ENCODE results near the gene TMEM272.

Gene TMEM272, protein sequence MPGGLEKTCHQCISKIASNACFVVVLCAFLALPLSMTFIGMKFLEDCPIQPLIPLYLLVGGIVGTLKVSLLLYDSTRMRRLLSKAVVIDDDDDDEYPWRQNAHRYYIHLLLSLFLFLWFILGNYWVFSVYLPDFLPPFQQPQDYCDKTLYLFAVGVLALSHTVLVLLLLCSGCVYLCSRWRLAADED

DNA sequence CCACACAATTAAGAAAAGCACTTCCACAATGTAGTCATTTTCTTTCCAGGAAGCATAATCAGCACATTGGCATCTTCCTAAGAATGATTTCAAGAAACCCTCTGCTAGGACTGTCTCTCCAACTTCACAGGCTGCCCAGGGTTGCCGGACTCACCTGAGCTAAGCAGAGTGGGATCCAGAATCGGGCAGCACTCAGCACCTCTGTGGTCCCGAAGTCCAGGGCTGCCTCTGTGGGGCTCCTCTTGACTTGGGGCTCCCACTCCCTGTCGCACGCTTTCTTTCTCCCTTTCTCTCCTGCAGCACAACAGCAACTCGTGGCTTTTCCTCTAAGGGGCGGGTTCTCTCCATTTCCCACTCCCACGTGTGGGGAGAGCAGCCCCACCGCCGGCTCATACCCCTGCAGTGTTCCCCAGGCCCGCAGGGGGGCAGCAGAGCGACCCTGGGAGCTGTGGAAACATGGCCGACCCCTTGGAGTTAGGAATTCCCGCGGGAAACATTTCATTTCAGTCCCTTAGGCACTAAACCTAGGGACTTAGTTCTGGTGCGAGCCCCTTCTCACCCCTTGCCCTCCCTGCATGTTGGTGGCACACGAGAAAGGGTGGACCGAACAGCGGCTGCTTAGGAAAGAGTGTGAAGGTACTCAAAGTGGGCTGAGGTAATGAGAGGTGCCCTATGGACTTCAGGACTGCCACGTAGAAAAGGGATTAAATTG lies at the start of gene TMEM272:
Gene TMEM272, minus strand, starts transcription at position 316 of the 712 bp plus-strand sequence. CDS start 6,647 bp downstream, outside the sequence.
- ATAC-seq = peak; percentile 48 to 62

- no peak for ATAC-seq
Measured at GRCh38 chr13:51894239-51894638, 49.3 kb upstream of the TMEM272 start.

DNA sequence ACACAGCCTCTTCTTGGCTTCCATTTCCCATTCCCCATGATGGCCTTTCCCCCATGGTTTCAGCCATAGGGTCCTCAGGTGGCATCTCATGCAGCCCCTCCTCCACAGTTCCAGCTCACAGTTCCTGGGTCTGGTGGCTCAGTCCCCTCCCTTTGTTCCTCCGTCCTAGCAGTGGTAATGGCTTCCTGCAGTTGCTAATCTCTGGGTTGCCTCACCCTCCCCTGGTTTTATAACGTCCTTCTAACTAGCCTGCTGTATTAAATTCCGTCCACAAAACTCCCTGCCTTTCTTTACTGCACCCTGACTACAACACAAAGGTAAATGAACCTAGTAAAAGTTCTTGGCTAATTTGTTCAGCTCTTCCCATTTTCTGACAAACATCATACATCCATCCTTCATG lies 47.7 kb upstream of the TMEM272 start:
- ATAC-seq = no peak

GRCh38 chr13:51887468-51887867 lies 42.5 kb upstream of the TMEM272 start:
- no peak for ATAC-seq

GRCh38 chr13:51885651-51886050 lies 40.7 kb upstream of the TMEM272 start:
- ATAC-seq = no peak

DNA sequence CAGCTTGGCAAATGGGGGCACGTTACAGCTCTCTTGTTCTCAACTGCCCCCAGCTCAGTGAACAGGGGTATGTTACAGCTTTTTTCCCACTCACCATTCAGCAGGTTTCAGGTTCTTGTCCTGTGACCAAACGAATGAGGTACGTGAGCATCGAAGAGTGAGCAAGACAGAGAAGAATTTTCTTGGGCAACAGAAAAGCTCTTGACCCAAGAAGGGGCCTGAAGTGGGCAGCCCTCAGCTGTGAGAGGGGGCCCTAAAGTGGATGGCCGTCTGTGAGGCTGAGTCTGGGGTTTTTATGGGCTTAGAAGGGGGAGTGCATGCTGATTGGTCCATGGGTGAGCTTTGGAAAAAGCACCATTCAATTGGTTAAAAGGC lies 38.2 kb upstream of the TMEM272 start:
- ATAC-seq = no peak

DNA sequence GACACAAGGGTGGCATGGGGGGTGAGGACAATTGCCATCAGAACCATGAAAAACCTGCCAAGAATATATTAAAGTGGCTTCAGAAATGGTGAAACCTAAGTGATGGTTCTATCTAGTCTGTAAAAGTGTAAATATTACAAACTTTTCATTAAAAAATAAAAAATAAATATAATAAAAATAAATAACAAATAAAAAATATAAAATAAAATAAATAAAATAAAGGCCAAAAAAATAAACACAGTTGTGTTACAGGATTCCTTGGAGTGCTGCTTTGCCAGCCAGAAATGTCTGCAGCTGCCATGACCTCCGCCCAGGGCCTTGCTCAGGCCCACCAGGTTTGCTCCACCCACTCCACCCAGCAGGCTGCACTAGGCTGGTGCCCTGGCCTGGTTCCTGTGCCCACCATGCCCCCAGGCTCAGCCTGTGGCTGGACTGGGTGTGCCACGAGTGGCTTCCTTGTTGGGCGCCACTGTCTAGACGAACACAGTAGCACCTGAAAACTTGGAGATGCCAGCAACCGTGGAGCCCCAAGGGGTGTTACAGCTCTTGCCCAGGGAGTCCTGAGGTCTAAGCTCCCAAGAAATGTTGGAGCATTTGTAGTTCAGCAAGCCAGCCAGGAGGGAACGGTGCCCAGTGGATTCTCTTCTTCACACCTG lies 37.7 kb upstream of the TMEM272 start:
- no peak for ATAC-seq

GRCh38 chr13:51881296-51881695 lies 36.3 kb upstream of the TMEM272 start:
- no peak for ATAC-seq

DNA sequence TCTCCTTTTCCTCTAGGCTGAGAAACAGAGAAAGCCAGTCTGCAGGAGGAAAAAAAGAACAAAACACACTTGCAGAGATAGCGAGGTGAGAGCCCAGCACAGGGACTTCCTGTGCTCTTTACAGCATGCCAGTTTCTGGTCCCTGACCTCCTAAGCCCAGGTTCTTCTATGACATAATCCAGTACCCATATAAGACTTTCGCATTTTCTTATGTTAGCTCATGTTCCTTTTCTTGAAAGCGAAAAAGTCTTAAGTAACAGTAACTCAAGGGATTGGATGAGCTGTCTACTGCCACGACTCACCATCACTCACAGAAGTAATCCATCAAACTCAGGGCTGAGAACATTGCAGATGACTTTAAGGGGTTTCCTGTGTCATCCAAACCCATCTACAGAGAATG lies 34.2 kb upstream of the TMEM272 start:
- peak in 1 of 2 donors; percentile 21 for ATAC-seq

DNA sequence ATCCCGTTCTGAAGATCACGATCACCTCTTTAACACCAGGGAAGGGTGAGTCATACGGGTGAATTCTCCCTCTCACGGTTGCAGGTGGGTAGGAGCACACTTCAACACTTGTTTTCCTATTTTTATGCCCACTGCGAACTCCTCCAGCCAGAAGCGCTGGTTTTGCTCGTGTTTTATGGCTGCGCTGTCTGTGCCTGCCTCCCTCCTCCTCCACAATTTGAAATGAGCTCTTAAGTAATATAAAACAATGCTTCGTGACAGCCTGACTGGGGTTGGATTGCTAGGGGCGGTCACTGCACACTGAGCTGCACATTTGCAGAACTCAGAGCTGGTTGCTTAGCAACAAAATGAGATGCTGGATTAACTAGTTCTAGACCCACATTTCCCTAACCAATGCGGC lies 29.7 kb upstream of the TMEM272 start:
- ATAC-seq = no peak

DNA sequence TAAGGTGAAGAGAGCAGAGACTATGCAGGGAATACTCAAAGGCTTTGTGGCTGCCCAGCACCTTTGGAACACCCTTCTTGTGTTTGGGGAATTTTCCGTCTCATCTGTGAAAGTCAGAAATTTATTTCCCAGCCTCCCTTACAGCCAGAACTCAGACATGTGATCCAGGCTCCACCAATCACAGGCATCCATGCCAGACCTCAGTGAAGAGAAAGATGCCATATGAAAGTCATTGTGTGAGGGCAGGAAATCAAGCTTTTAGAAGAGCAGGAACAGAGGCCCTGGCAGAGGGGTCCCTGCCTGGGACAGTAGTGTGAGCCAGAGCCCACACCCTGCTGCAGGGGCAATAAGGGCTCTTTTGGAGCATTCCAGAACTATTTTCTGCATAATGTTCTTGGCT lies 28.9 kb upstream of the TMEM272 start:
- ATAC-seq = no peak

DNA sequence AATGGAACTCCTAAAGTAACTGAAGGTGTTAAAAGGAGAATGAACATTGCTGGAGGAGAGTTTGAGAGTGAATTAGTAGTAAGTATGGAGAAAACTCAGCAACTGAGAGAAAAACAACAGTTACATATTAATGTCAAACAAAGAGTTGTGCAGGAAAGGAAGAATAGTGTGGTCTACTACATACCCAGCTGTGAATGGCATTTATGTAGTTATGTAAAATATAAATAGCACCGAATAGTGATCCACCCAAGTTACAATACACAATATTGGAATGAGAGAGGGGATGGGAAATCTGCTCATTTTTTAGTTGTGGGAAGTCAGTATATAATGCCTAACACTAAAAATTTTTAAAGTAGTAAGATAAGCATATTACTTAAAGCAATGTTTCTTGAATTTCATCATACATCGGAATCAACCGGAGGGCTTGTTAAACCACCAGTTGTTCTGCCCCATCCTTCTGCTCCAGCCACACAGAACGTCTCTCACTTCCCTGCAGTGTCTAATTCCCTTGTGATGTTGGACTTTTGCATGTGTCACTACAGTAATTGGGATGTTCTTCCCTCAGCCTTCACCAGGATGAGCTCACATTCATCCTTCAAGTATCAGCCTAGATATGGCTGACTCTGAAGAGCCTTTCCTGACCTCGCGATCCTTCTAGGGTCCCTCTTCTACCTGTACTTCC lies 28.3 kb upstream of the TMEM272 start:
- no peak for ATAC-seq

GRCh38 chr13:51870616-51871015 lies 25.6 kb upstream of the TMEM272 start:
- no peak for ATAC-seq

DNA sequence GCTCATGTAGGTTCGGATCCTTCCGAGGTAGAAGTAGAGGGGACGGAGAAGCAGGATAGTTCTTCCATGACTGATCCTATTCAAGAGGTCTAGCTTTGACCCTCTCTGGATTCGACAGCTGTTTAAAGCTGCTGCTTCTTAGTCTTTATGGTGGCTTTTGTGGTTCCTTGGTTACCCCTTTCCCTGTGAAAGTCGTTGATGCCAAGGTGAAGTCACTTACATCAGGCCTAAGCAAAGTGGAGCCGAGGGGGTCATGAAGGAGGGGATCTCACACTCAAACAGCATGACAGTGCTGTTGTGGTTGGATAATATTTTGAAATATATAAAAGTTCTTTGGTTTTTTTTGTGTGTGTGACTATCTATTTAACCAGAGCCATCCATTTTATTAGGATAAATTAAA lies 24.9 kb upstream of the TMEM272 start:
- no peak for ATAC-seq

DNA sequence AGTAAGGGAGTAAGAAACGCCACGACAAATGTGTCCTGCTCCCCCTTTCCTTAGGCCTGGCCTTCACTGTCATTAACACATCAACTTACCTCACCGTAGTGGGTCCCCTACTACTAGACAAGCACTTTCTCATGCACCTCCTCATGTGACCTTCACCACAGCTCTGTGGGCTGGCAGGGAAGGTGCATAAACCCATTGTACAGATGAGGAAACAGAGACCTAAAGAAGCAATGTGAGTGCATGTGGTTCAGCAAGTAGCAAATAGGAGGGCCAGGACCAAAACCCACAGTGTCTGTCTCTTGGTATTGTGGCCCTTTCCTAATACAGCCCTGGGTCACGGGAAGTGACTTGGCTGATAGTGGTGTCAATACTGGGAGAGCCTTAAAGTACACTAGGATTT lies 22.1 kb upstream of the TMEM272 start:
- ATAC-seq = no peak

DNA sequence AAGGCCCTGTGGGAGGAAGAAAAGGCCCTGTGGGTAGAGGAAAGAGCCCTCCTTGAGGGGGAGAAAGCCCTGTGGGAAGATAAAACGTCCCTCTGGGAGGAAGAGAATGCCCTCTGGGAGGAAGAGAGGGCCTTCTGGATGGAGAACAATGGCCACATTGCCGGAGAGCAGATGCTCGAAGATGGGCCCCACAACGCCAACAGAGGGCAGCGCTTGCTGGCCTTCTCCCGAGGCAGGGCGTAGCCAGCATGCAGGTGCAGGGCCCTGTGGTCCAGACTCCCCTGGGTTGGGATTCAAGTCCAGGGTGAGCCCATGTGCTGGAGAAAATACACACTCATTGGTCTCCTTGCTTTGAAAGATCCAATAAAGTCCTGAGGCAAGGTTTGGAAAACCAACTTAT lies 20.9 kb upstream of the TMEM272 start:
- ATAC-seq = no peak

DNA sequence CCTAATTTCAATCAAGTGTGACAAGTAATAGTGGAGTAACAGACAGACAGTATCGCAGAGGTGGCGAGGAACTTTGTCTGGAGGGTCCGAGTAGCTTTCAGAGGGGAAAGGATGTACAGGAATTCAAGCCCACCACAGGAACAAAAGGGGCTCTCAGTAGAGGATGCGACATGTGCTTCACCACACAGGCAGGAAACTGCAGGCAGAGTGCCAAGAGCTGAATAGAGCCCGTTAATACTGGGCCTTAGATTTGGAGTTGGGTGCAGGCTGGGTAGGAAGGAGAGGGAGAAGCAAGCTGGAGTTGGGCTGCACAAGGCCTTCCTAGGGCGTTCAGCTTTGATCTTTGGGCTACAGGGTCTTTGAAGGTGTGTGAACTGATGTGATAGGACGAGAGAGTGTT lies 18.0 kb upstream of the TMEM272 start:
- no peak for ATAC-seq

- peak; percentile 93 to 96 for ATAC-seq
Measured at GRCh38 chr13:51861723-51862300, 16.8 kb upstream of the TMEM272 start, which contains the start of gene CCDC70. TSS of gene CCDC70 (plus strand) at chr13:51861969. CDS start at chr13:51865412, 3,443 bp downstream.

DNA sequence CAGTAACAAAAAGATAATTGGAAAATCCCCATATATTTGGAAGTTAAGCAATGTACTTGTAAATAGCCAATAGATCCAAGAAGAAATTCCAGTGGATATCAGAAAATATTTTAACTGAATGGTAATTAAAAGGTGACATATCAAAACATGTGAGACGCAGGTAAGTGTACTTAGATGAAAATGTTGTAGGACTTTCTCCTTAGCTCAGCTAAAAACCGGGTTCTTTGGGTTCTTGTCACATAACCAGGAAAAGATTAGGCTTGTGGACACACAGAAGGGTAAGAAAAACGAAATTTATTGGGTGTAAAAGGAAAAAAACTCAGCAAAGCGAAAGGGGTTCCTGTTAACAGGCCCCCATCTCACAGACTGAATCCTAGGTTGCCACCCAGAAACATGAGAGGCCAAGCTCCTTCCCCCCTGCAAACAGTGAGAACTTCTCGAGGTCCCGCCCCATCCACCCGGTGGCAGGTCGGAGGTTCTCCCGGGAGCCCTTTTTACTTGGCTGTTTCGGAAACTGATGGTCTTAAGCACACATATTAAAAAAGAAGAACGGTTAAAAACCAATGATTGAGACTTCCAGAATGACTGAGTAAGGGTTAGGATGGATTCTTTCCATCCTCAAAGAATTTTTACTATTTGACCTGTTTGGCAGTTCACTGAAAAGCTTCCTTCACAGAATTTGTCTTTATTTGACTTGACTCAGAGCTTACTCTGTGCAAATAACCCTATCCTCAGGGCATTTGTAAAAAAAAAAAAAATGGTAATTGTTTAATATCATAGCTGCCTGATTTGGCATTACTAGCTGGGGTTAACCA lies 13.7 kb upstream of the TMEM272 start:
- ATAC-seq = no peak

- no peak for ATAC-seq
Measured at GRCh38 chr13:51856998-51857397, 12.0 kb upstream of the TMEM272 start.

- no peak for ATAC-seq
Measured at GRCh38 chr13:51856027-51856736, 11.2 kb upstream of the TMEM272 start.
